Astrocyte (in vitro differentiated cells and primary cell): ENCODE measurements around the gene NR6A1. TPM values are rescaled to one million over a fixed set of nuclear protein-coding genes. Genes with fewer than 3 reads are reported as not detected.

Source experiments
- DNase-seq: peaks from one replicate; pipeline ENCODE4 v3.0.0-alpha.2; 2010; ENCODE audit warnings: low read depth
- FAIRE-seq: peaks from 2 replicates; lab custom pipeline; 2011; peaks lifted over from hg19 to GRCh38; lab: Jason Lieb, UNC
- H2AFZ ChIP-seq: 2 replicates; pipeline ENCODE4 v1.6.0; 2012; ENCODE audit warnings: low read depth, low read length, inconsistent platforms
- H3K27ac ChIP-seq: 2 replicates; pipeline ENCODE4 v1.5.1; 2011; ENCODE audit warnings: low read depth, low read length, inconsistent platforms
- H3K27me3 ChIP-seq: 2 replicates; pipeline ENCODE4 v1.6.0; 2011; ENCODE audit warnings: low read length, inconsistent platforms; ENCODE audit not compliant: insufficient read depth
- H3K36me3 ChIP-seq: 2 replicates; pipeline ENCODE4 v1.5.1; 2011; ENCODE audit warnings: low read length, inconsistent platforms; ENCODE audit not compliant: insufficient read depth
- H3K4me1 ChIP-seq: 2 replicates; pipeline ENCODE4 v1.5.1; 2011; ENCODE audit warnings: low read length, inconsistent platforms; ENCODE audit not compliant: insufficient read depth
- H3K4me2 ChIP-seq: 2 replicates; pipeline ENCODE4 v1.6.0; 2012; ENCODE audit warnings: low read length, inconsistent platforms
- H3K4me3 ChIP-seq: 2 replicates; pipeline ENCODE4 v1.5.1; 2011; ENCODE audit warnings: low read depth, mild to moderate bottlenecking, low read length, inconsistent platforms; ENCODE audit not compliant: insufficient read depth
- H3K79me2 ChIP-seq: 2 replicates; pipeline ENCODE4 v1.6.0; 2012; ENCODE audit warnings: mild to moderate bottlenecking, low read length, inconsistent platforms; ENCODE audit not compliant: insufficient read depth
- H3K9ac ChIP-seq: 2 replicates; pipeline ENCODE4 v1.6.0; 2012; ENCODE audit warnings: mild to moderate bottlenecking, low read length, inconsistent platforms
- H3K9me3 ChIP-seq: 2 replicates; pipeline ENCODE4 v1.5.1; 2012; ENCODE audit warnings: low read depth, mild to moderate bottlenecking, low read length, inconsistent platforms; ENCODE audit not compliant: insufficient read depth
- H4K20me1 ChIP-seq: 2 replicates; pipeline ENCODE4 v1.6.0; 2012; ENCODE audit warnings: low read length, inconsistent platforms; ENCODE audit not compliant: insufficient read depth
- H3K27ac Mint-ChIP-seq: one replicate; pipeline ENCODE4 v1.8.0; 2021; ENCODE audit warnings: mild to moderate bottlenecking, mixed read lengths; ENCODE audit not compliant: unreplicated experiment
- H3K27me3 Mint-ChIP-seq: one replicate; pipeline ENCODE4 v1.8.0; 2021; ENCODE audit warnings: low read depth, mixed read lengths; ENCODE audit not compliant: unreplicated experiment
- H3K36me3 Mint-ChIP-seq: one replicate; pipeline ENCODE4 v1.8.0; 2021; ENCODE audit warnings: low read depth, mixed read lengths; ENCODE audit not compliant: unreplicated experiment
- H3K4me1 Mint-ChIP-seq: one replicate; pipeline ENCODE4 v1.8.0; 2021; ENCODE audit warnings: low read depth, mixed read lengths; ENCODE audit not compliant: unreplicated experiment
- H3K4me3 Mint-ChIP-seq: one replicate; pipeline ENCODE4 v1.8.0; 2021; ENCODE audit warnings: mild to moderate bottlenecking, moderate library complexity, mixed read lengths; ENCODE audit not compliant: unreplicated experiment
- H3K9me3 Mint-ChIP-seq: one replicate; pipeline ENCODE4 v1.8.0; 2021; ENCODE audit warnings: mild to moderate bottlenecking, mixed read lengths; ENCODE audit not compliant: unreplicated experiment
- CTCF ChIP-seq: IDR thresholded peaks from 2 replicates; pipeline ENCODE4 v1.5.1; 2011; ENCODE audit warnings: low read depth, mild to moderate bottlenecking, inconsistent platforms, low read length, moderate library complexity; ENCODE audit not compliant: insufficient read depth
- EZH2 ChIP-seq: IDR thresholded peaks from 2 replicates; pipeline ENCODE4 v1.6.1; 2012; ENCODE audit warnings: mild to moderate bottlenecking, low read length, inconsistent platforms; ENCODE audit not compliant: insufficient read depth
- total RNA-seq: library from RNA; stranded (reverse); gene quantifications from 2 replicates; pipeline ENCODE4 v1.2.1, GENCODE V29; 2021

The NR6A1 gene
- total RNA-seq, 1 donor from 2014 or later: 20.8 TPM

GRCh38 chr9:124522121-124523098 is 248.7 kb downstream of the NR6A1 start:
- Histone ChIP-seq H3K27ac (no peak overlapping the region), H3K4me1 (peaks cover 1% of the 10 kb centered on the region), H3K79me2 (no peaks in the 10 kb centered on the region), H3K9ac (no peak overlapping the region), H3K27me3 (peaks cover 10% of the 10 kb centered on the region), H4K20me1 (no peaks in the 10 kb centered on the region), H3K4me3 (no peak overlapping the region), H3K9me3 (no peaks in the 10 kb centered on the region), H2AFZ (no peak overlapping the region), H3K36me3 (no peaks in the 10 kb centered on the region), H3K4me2 (no peak overlapping the region)
- no peak for FAIRE-seq
- Mint-ChIP-seq H3K9me3 (peaks cover 2% of the 10 kb centered on the region), H3K27me3 (no peaks in the 10 kb centered on the region), H3K36me3 (peaks cover 23% of the 10 kb centered on the region), H3K4me1 (peaks cover 2% of the 10 kb centered on the region), H3K27ac (no peak overlapping the region), H3K4me3 (no peak overlapping the region)
- DNase-seq: no peak
- no peak for TF ChIP-seq CTCF
- TF ChIP-seq EZH2: no peak

GRCh38 chr9:124521142-124521541 is 250.0 kb downstream of the NR6A1 start:
- Mint-ChIP-seq H3K27me3 (peaks cover 4% of the 10 kb centered on the region), H3K9me3 (peaks cover 2% of the 10 kb centered on the region), H3K36me3 (peaks cover 29% of the 10 kb centered on the region), H3K4me3 (no peak overlapping the region), H3K27ac (no peak overlapping the region), H3K4me1 (no peaks in the 10 kb centered on the region)
- Histone ChIP-seq H3K36me3 (no peaks in the 10 kb centered on the region), H4K20me1 (no peaks in the 10 kb centered on the region), H3K27ac (no peak overlapping the region), H3K4me3 (no peak overlapping the region), H3K9ac (no peak overlapping the region), H3K4me2 (no peak overlapping the region), H3K79me2 (no peaks in the 10 kb centered on the region), H2AFZ (no peak overlapping the region), H3K9me3 (no peaks in the 10 kb centered on the region), H3K4me1 (no peaks in the 10 kb centered on the region), H3K27me3 (peaks cover 10% of the 10 kb centered on the region)
- TF ChIP-seq CTCF: no peak
- no peak for TF ChIP-seq EZH2
- DNase-seq (no peak), FAIRE-seq (no peak)

GRCh38 chr9:124520206-124520596 is 250.9 kb downstream of the NR6A1 start:
- no peak overlapping the region for H3K4me3 ChIP-seq
- no peak for FAIRE-seq
- H4K20me1 ChIP-seq: no peaks in the 10 kb centered on the region

More at GRCh38 chr9:124520206-124520596, 250.9 kb downstream of the NR6A1 start:
- Histone ChIP-seq H3K9ac (no peak overlapping the region), H3K27ac (no peak overlapping the region), H3K4me2 (no peak overlapping the region), H3K27me3 (peaks cover 10% of the 10 kb centered on the region), H3K9me3 (no peaks in the 10 kb centered on the region), H3K79me2 (no peaks in the 10 kb centered on the region), H3K4me1 (no peaks in the 10 kb centered on the region), H2AFZ (no peak overlapping the region), H3K36me3 (no peaks in the 10 kb centered on the region)
- Mint-ChIP-seq H3K27me3 (peaks cover 4% of the 10 kb centered on the region), H3K4me3 (peak overlapping the region; percentile 5), H3K9me3 (peaks cover 2% of the 10 kb centered on the region), H3K4me1 (no peaks in the 10 kb centered on the region), H3K27ac (no peak overlapping the region), H3K36me3 (peaks cover 29% of the 10 kb centered on the region)
- TF ChIP-seq EZH2: no peak
- TF ChIP-seq CTCF: no peak
- no peak for DNase-seq
